T-helper 2 cell treated with Interferon-gamma antibody and Interleukin-4, amounts not matched to agents 100 ng/mL and 5 ng/mL, for 36 hours (primary cell): ENCODE results near the gene ADSL. TPM values are rescaled to one million over a fixed set of nuclear protein-coding genes. Genes with fewer than 3 reads are reported as not detected.

Experiments
- intact Hi-C: fragments of 100-400 bp; cut with micrococcal nuclease; formaldehyde crosslinking; loops from one replicate; pipeline ENCODE4 v1.15.1; 2023
- total RNA-seq: library from RNA; stranded (reverse); gene quantifications from 2 replicates; pipeline ENCODE4 v1.2.3, GENCODE V29; 2022

The ADSL gene
- total RNA-seq, 1 donor from 2014 or later: 151 TPM

GRCh38 chr22:40416267-40416570 lies 69.9 kb downstream of the ADSL start:
- intact Hi-C loops: no loop called here

GRCh38 chr22:40416636-40417035 lies 70.3 kb downstream of the ADSL start:
- intact Hi-C loops: no loop called here

- intact Hi-C loops: no loop called here
These were observed 70.7 kb downstream of the ADSL start for GRCh38 chr22:40417041-40417440.

GRCh38 chr22:40417881-40418280 lies 71.6 kb downstream of the ADSL start:
- intact Hi-C loops: no loop called here

GRCh38 chr22:40418366-40419201 lies 72.3 kb downstream of the ADSL start:
- intact Hi-C loops: no loop called here

- intact Hi-C loops: no loop called here
These were observed 73.4 kb downstream of the ADSL start for GRCh38 chr22:40419718-40420117.

GRCh38 chr22:40420341-40421081 lies 74.2 kb downstream of the ADSL start:
- intact Hi-C loops: no loop called here

GRCh38 chr22:40421082-40421350 lies 74.7 kb downstream of the ADSL start:
- intact Hi-C loops: no loop called here

- intact Hi-C loops: no loop called here
These were observed 75.6 kb downstream of the ADSL start for GRCh38 chr22:40421941-40422340.

- intact Hi-C loops: no loop called here
These were observed 76.4 kb downstream of the ADSL start for GRCh38 chr22:40422558-40423309.

GRCh38 chr22:40423310-40423688 lies 77.0 kb downstream of the ADSL start:
- intact Hi-C loops: no loop called here

- intact Hi-C loops: no loop called here
These were observed 77.8 kb downstream of the ADSL start for GRCh38 chr22:40423882-40424640.

GRCh38 chr22:40425082-40425481 lies 78.8 kb downstream of the ADSL start:
- intact Hi-C loops: no loop called here

- intact Hi-C loops: no loop called here
These were observed 80.5 kb downstream of the ADSL start for GRCh38 chr22:40426594-40427333.

- intact Hi-C loops: no loop called here
These were observed 82.5 kb downstream of the ADSL start for GRCh38 chr22:40428796-40429195.

GRCh38 chr22:40429481-40429880 lies 83.2 kb downstream of the ADSL start:
- intact Hi-C loops: no loop called here

GRCh38 chr22:40430991-40431390 lies 84.7 kb downstream of the ADSL start:
- intact Hi-C loops: no loop called here

- intact Hi-C loops: no loop called here
These were observed 85.9 kb downstream of the ADSL start for GRCh38 chr22:40432157-40432556.

- intact Hi-C loops: no loop called here
These were observed 86.3 kb downstream of the ADSL start for GRCh38 chr22:40432625-40433024.

- intact Hi-C loops: no loop called here
These were observed 87.3 kb downstream of the ADSL start for GRCh38 chr22:40433416-40434090.
